Coronary artery (tissue), 2 donors: Measurements from ENCODE around the gene MYL6B.

Source experiments
- DNase-seq: peaks from one replicate; pipeline ENCODE4 v3.0.0-alpha.2; 2017; ENCODE audit warnings: low spot score
- H3K27ac ChIP-seq, 2 donors: fragments of 200-600 bp; sonication (generic); one replicate each; pipeline ENCODE4 v1.5.1; 2016 to 2019
- H3K4me3 ChIP-seq: fragments of 200-600 bp; sonication (generic); 2 replicates; pipeline ENCODE4 v1.5.1; 2016; ENCODE audit warnings: mild to moderate bottlenecking, moderate library complexity
- CTCF ChIP-seq: fragments of 200-600 bp; sonication (generic); IDR thresholded peaks from one replicate; pipeline ENCODE4 v1.5.1; 2019; ENCODE audit warnings: antibody characterized with exemption

Gene MYL6B

GRCh38 chr12:56143870-56144269 lies 8.5 kb upstream of the MYL6B start:
- H3K27ac ChIP-seq, result peak overlapping the region in 1 of 2 donors; percentile 64
- TF ChIP-seq CTCF, result no peak
- H3K4me3 ChIP-seq, result no peak overlapping the region
- no peak for DNase-seq

GRCh38 chr12:56145217-56145616 lies 7.2 kb upstream of the MYL6B start:
- no peak for TF ChIP-seq CTCF
- Histone ChIP-seq H3K27ac (no peak overlapping the region), H3K4me3 (no peak overlapping the region)
- no peak for DNase-seq

GRCh38 chr12:56146492-56147460 lies 5.6 kb upstream of the MYL6B start:
- H3K27ac ChIP-seq, result peak overlapping the region in 1 of 2 donors; percentile 72
- no peak for DNase-seq
- H3K4me3 ChIP-seq, result no peak overlapping the region
- no peak for TF ChIP-seq CTCF

- no peak for TF ChIP-seq CTCF
- no peak for DNase-seq
- no peak overlapping the region for H3K27ac ChIP-seq
- H3K4me3 ChIP-seq, result no peak overlapping the region
These were observed 1.8 kb upstream of the MYL6B start for GRCh38 chr12:56150563-56150962.

GRCh38 chr12:56151672-56152131 lies 685 bp upstream of the MYL6B start:
- peak overlapping the region; percentile 90 to 94 for H3K27ac ChIP-seq
- no peak for DNase-seq
- TF ChIP-seq CTCF, result peak; percentile 29
- H3K4me3 ChIP-seq, result peak overlapping the region; percentile 71

- DNase-seq, result no peak
- TF ChIP-seq CTCF, result no peak
- Histone ChIP-seq H3K27ac (peak overlapping the region; percentile 90 to 94), H3K4me3 (peak overlapping the region; percentile 71)
These were observed 630 bp downstream of the MYL6B start for GRCh38 chr12:56152756-56153677.
